HG03469 (cell line): ENCODE measurements around the gene C15orf61.

Source experiments
- ATAC-seq: cut with Tn5 transposase; IDR thresholded peaks from one replicate; pipeline ENCODE4 v1.9.1; 2021; ENCODE audit warnings: mild to moderate bottlenecking, moderate library complexity, moderate number of reproducible peaks; ENCODE audit not compliant: unreplicated experiment

The C15orf61 gene

GRCh38 chr15:67521029-67521782 is at the start of gene C15orf61:
TSS of gene C15orf61 (plus strand) at chr15:67521131. CDS start at chr15:67521249, 118 bp downstream.
- peak; percentile 45 for ATAC-seq

GRCh38 chr15:67472957-67473356 is 48.0 kb upstream of the C15orf61 start:
- no peak for ATAC-seq

- no peak for ATAC-seq
These were observed 46.4 kb upstream of the C15orf61 start for GRCh38 chr15:67474405-67475110.

- no peak for ATAC-seq
These were observed 41.0 kb upstream of the C15orf61 start for GRCh38 chr15:67479781-67480505.

- no peak for ATAC-seq
These were observed 40.2 kb upstream of the C15orf61 start for GRCh38 chr15:67480741-67481140.

GRCh38 chr15:67481680-67482079 is 39.3 kb upstream of the C15orf61 start:
- no peak for ATAC-seq

GRCh38 chr15:67495585-67495984 is 25.3 kb upstream of the C15orf61 start:
- ATAC-seq: no peak

GRCh38 chr15:67501177-67501835 is 19.6 kb upstream of the C15orf61 start:
- no peak for ATAC-seq

GRCh38 chr15:67501836-67502461 is 19.0 kb upstream of the C15orf61 start:
- no peak for ATAC-seq

- ATAC-seq: no peak
These were observed 16.9 kb upstream of the C15orf61 start for GRCh38 chr15:67504056-67504455.

- no peak for ATAC-seq
These were observed 16.1 kb upstream of the C15orf61 start for GRCh38 chr15:67504796-67505195.

GRCh38 chr15:67505675-67506572 is 15.0 kb upstream of the C15orf61 start:
- ATAC-seq: no peak

- ATAC-seq: no peak
These were observed 13.9 kb upstream of the C15orf61 start for GRCh38 chr15:67506775-67507747.

GRCh38 chr15:67508407-67508806 is 12.5 kb upstream of the C15orf61 start:
- ATAC-seq: no peak

GRCh38 chr15:67509918-67510317 is 11.0 kb upstream of the C15orf61 start:
- no peak for ATAC-seq

- no peak for ATAC-seq
These were observed 10.2 kb upstream of the C15orf61 start for GRCh38 chr15:67510597-67511190.

- no peak for ATAC-seq
These were observed 9.3 kb upstream of the C15orf61 start for GRCh38 chr15:67511606-67512005.

GRCh38 chr15:67512140-67512539 is 8.8 kb upstream of the C15orf61 start:
- ATAC-seq: no peak
